Mucosa of descending colon (tissue), 3 donors: ENCODE results near the gene RCOR3. TPM values are rescaled to one million over a fixed set of nuclear protein-coding genes. Genes with fewer than 3 reads are reported as not detected.
"Not testable (repeated sequence)": the region's sequence is repeated elsewhere in the genome, so short reads cannot be mapped to it uniquely, and the experiment has no call there.

Source experiments
- ATAC-seq: fragments of 200-7000 bp; cut with Tn5 transposase; one replicate; pipeline ENCODE4 v1.9.1; 2020; ENCODE audit warnings: mild to moderate bottlenecking, moderate library complexity
- DNase-seq, 3 donors: peaks; one replicate each; pipeline ENCODE4 v3.0.0-alpha.2; 2020
- H3K36me3 ChIP-seq: fragments of 200-600 bp; one replicate; pipeline ENCODE4 v1.8.0; 2021; ENCODE audit warnings: low read depth, mild to moderate bottlenecking
- H3K4me1 ChIP-seq: fragments of 200-600 bp; one replicate; pipeline ENCODE4 v1.8.0; 2021; ENCODE audit warnings: low read depth, mild to moderate bottlenecking
- H3K4me3 ChIP-seq: fragments of 200-600 bp; one replicate; pipeline ENCODE4 v1.8.0; 2021; ENCODE audit warnings: mild to moderate bottlenecking
- H3K9me3 ChIP-seq: fragments of 200-600 bp; one replicate; pipeline ENCODE4 v1.8.0; 2021; ENCODE audit warnings: mild to moderate bottlenecking
- intact Hi-C, 2 donors: fragments of 100-400 bp; cut with DNase I in 1 of 2; cut with micrococcal nuclease in 1 of 2; formaldehyde crosslinking; loops; one replicate each; pipeline versions ENCODE4 v1.11.0 to v1.11.1; 2022; cut with DNase I, micrococcal nuclease
- total RNA-seq, 3 donors: library from RNA; stranded (reverse); fragmentation: NEBNext Ultra II Directional in 2 of 3; extraction: Animal tissue kit (Norgen Biotek cat#: 25700) in 2 of 3; gene quantifications; one replicate each; pipeline versions ENCODE4 v1.2.1 to v1.2.4, GENCODE V29; 2021 to 2023
- TF ChIP-seq, protein P1 (sequence below): fragments of 200-600 bp; IDR thresholded peaks from one replicate; pipeline ENCODE4 v1.8.0; 2022; ENCODE audit warnings: antibody characterized with exemption, mild to moderate bottlenecking
- donor health status: DM: no; HTN: no; CAD: no; lungs with moderate emphysema.
- donor health status: DM: no; HTN: no; CAD: no.
- donor health status: DM: no; HTN: yes; CAD: no.

RCOR3 gene
- total RNA-seq, 3 donors from 2014 or later = 41.1 to 68.0 (median 60.4) TPM

GRCh38 chr1:211258310-211258755, 833 bp upstream of the RCOR3 start:
- intact Hi-C loops = no loop called here
- Histone ChIP-seq H3K4me1 (peaks cover 12% of the 10 kb centered on the region), H3K4me3 (peak overlapping the region; percentile 45), H3K9me3 (no peaks in the 10 kb centered on the region), H3K36me3 (no peaks in the 10 kb centered on the region)
- TF ChIP-seq, protein P1, sequence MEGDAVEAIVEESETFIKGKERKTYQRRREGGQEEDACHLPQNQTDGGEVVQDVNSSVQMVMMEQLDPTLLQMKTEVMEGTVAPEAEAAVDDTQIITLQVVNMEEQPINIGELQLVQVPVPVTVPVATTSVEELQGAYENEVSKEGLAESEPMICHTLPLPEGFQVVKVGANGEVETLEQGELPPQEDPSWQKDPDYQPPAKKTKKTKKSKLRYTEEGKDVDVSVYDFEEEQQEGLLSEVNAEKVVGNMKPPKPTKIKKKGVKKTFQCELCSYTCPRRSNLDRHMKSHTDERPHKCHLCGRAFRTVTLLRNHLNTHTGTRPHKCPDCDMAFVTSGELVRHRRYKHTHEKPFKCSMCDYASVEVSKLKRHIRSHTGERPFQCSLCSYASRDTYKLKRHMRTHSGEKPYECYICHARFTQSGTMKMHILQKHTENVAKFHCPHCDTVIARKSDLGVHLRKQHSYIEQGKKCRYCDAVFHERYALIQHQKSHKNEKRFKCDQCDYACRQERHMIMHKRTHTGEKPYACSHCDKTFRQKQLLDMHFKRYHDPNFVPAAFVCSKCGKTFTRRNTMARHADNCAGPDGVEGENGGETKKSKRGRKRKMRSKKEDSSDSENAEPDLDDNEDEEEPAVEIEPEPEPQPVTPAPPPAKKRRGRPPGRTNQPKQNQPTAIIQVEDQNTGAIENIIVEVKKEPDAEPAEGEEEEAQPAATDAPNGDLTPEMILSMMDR = no peak
- peak; percentile 78 to 88 (median 84) for DNase-seq
- peak; percentile 49 for ATAC-seq

GRCh38 chr1:211259638-211260126, 516 bp downstream of the RCOR3 start:
- Histone ChIP-seq H3K4me3 (peak overlapping the region; percentile 83), H3K36me3 (no peaks in the 10 kb centered on the region), H3K4me1 (peaks cover 12% of the 10 kb centered on the region), H3K9me3 (no peaks in the 10 kb centered on the region)
- ATAC-seq = peak; percentile 27
- peak; percentile 59 to 88 (median 78) for DNase-seq
- intact Hi-C loops = no loop called here
- TF ChIP-seq, protein P1 = no peak

- TF ChIP-seq, protein P1 = no peak
- intact Hi-C loops = no loop called here
- ATAC-seq = peak; percentile 47
Observed at GRCh38 chr1:211260141-211261107, 1.3 kb downstream of the RCOR3 start.

DNA sequence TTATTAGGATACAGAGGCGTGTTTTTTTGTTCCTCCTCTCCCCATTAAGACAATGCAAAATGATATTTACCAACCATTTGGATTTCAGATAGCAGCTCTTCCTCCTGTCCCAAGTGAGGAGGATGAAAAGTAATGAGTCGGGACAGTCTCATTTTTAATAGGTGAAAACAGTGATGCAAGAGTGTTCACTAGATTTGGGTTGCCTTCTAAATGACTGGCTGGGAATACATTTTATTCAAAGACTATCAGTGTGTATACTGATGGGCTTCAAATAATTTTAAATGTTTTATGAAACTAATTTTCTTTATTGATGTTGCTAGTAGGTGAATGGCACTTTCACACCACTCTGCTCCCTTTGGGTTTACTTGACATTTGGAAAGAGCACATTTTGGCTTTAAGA, 2.1 kb downstream of the RCOR3 start:
- no peaks in the 10 kb centered on the region for H3K36me3 ChIP-seq
- intact Hi-C loops = no loop called here
- peaks cover 12% of the 10 kb centered on the region for H3K4me1 ChIP-seq
- ATAC-seq (no peak), DNase-seq (no peak)
- TF ChIP-seq, protein P1 = no peak
- H3K9me3 ChIP-seq = no peaks in the 10 kb centered on the region
- peak overlapping the region; percentile 83 for H3K4me3 ChIP-seq

More at GRCh38 chr1:211260141-211261107, 1.3 kb downstream of the RCOR3 start:
- Histone ChIP-seq H3K36me3 (no peaks in the 10 kb centered on the region), H3K4me3 (peak overlapping the region; percentile 83), H3K9me3 (no peaks in the 10 kb centered on the region), H3K4me1 (peaks cover 12% of the 10 kb centered on the region)
- DNase-seq = peak; percentile 85 to 88 (median 86)

DNA sequence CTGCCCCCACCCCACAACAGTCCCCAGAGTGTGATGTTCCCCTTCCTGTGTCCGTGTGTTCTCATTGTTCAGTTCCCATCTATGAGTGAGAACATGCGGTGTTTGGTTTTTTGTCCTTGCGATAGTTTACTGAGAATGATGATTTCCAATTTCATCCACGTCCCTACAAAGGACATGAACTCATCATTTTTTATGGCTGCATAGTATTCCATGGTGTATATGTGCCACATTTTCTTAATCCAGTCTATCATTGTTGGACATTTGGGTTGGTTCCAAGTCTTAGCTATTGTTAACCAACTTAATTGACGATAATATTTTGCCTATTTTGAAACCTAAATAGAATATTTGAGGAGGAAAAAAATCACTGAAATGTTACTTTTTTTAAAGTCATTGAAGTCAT, 3.9 kb downstream of the RCOR3 start:
- H3K9me3 ChIP-seq, H3K36me3 ChIP-seq, DNase-seq, ATAC-seq, H3K4me1 ChIP-seq, intact Hi-C loops, H3K4me3 ChIP-seq: not testable (repeated sequence)
